H9 (cell line): ENCODE measurements around the gene EPHX1. TPM values are rescaled to one million over a fixed set of nuclear protein-coding genes. Genes with fewer than 3 reads are reported as not detected.

Experiments used
- DNase-seq: peaks from one replicate; pipeline ENCODE4 v3.0.0-alpha.2; 2017
- H2AFZ ChIP-seq: one replicate; pipeline ENCODE4 v1.6.1; 2013; ENCODE audit warnings: mild to moderate bottlenecking, low read length, control low read depth, moderate library complexity
- H2AK5ac ChIP-seq: 2 replicates; pipeline ENCODE4 v1.6.1; 2013; ENCODE audit warnings: low read length, control low read depth, mixed read lengths; ENCODE audit not compliant: insufficient read length
- H2BK120ac ChIP-seq: one replicate; pipeline ENCODE4 v1.6.1; 2013; ENCODE audit warnings: low read depth, mild to moderate bottlenecking, low read length, control low read depth, inconsistent platforms; ENCODE audit not compliant: poor library complexity, severe bottlenecking
- H2BK12ac ChIP-seq: 2 replicates; pipeline ENCODE4 v1.6.1; 2013; ENCODE audit warnings: low read length, control low read depth, mixed read lengths, low read depth; ENCODE audit not compliant: insufficient read length
- H2BK15ac ChIP-seq: 2 replicates; pipeline ENCODE4 v1.6.1; 2013; ENCODE audit warnings: low read depth, low read length, control low read depth
- H2BK20ac ChIP-seq: one replicate; pipeline ENCODE4 v1.6.1; 2013; ENCODE audit warnings: low read depth, mild to moderate bottlenecking, low read length, control low read depth, inconsistent platforms; ENCODE audit not compliant: poor library complexity, severe bottlenecking
- H2BK5ac ChIP-seq: 2 replicates; pipeline ENCODE4 v1.6.1; 2013; ENCODE audit warnings: low read length, control low read depth, mixed read lengths; ENCODE audit not compliant: insufficient read length
- H3K14ac ChIP-seq: 2 replicates; pipeline ENCODE4 v1.6.1; 2013; ENCODE audit warnings: low read length, control low read depth; ENCODE audit not compliant: insufficient read depth
- H3K18ac ChIP-seq: 2 replicates; pipeline ENCODE4 v1.6.1; 2013; ENCODE audit warnings: low read depth, mild to moderate bottlenecking, mixed read lengths, low read length, control low read depth; ENCODE audit not compliant: insufficient read length
- H3K23ac ChIP-seq: 2 replicates; pipeline ENCODE4 v1.6.1; 2013; ENCODE audit warnings: low read length, control low read depth, mixed read lengths, low read depth; ENCODE audit not compliant: insufficient read length
- H3K23me2 ChIP-seq: 2 replicates; pipeline ENCODE4 v1.6.1; 2013; ENCODE audit warnings: low read depth, mild to moderate bottlenecking, mixed read lengths, low read length, control low read depth; ENCODE audit not compliant: insufficient read length, poor library complexity, severe bottlenecking
- H3K27ac ChIP-seq: 2 replicates; pipeline ENCODE4 v1.5.1; 2013; ENCODE audit warnings: low read length, control low read depth, mixed read lengths, low read depth; ENCODE audit not compliant: insufficient read length
- H3K27me3 ChIP-seq: 2 replicates; pipeline ENCODE4 v1.6.1; 2013; ENCODE audit warnings: low read length, control low read depth, inconsistent platforms; ENCODE audit not compliant: insufficient read depth
- H3K4ac ChIP-seq: 2 replicates; pipeline ENCODE4 v1.6.1; 2013; ENCODE audit warnings: low read depth, mild to moderate bottlenecking, control low read depth, inconsistent platforms, low read length, moderate library complexity
- H3K4me1 ChIP-seq: 2 replicates; pipeline ENCODE4 v1.6.1; 2013; ENCODE audit warnings: low read length, control low read depth, inconsistent platforms; ENCODE audit not compliant: insufficient read depth
- H3K4me2 ChIP-seq: 2 replicates; pipeline ENCODE4 v1.6.1; 2013; ENCODE audit warnings: low read length, control low read depth, mixed read lengths; ENCODE audit not compliant: insufficient read length, insufficient read depth
- H3K56ac ChIP-seq: 2 replicates; pipeline ENCODE4 v1.6.1; 2013; ENCODE audit warnings: low read depth, mild to moderate bottlenecking, mixed read lengths, low read length, control low read depth; ENCODE audit not compliant: insufficient read length
- H3K79me1 ChIP-seq: 2 replicates; pipeline ENCODE4 v1.6.1; 2013; ENCODE audit warnings: low read depth, mild to moderate bottlenecking, moderate library complexity, low read length, control low read depth, inconsistent platforms; ENCODE audit not compliant: insufficient read depth, poor library complexity, severe bottlenecking
- H3K79me2 ChIP-seq: 2 replicates; pipeline ENCODE4 v1.6.1; 2013; ENCODE audit warnings: low read length, control low read depth, inconsistent platforms; ENCODE audit not compliant: insufficient read depth
- H3K9ac ChIP-seq: 2 replicates; pipeline ENCODE4 v1.6.1; 2013; ENCODE audit warnings: low read length, control low read depth, mixed read lengths; ENCODE audit not compliant: insufficient read length; ENCODE audit errors: extremely low read depth
- H3K9me3 ChIP-seq: one replicate; pipeline ENCODE4 v1.6.1; 2013; ENCODE audit warnings: low read depth, low read length, inconsistent platforms; ENCODE audit not compliant: control insufficient read depth
- H3T11ph ChIP-seq: one replicate; pipeline ENCODE4 v1.6.1; 2013; ENCODE audit warnings: mild to moderate bottlenecking, low read length, control low read depth, inconsistent platforms
- H4K20me1 ChIP-seq: one replicate; pipeline ENCODE4 v1.6.1; 2013; ENCODE audit not compliant: control insufficient read depth, insufficient read length, insufficient read depth
- H4K5ac ChIP-seq: 2 replicates; pipeline ENCODE4 v1.6.1; 2013; ENCODE audit warnings: low read depth, mild to moderate bottlenecking, mixed read lengths, low read length, control low read depth; ENCODE audit not compliant: insufficient read length
- H4K8ac ChIP-seq: replicated peaks from 2 replicates; pipeline ENCODE4 v1.6.1; 2013; ENCODE audit warnings: low read length, control low read depth, mixed read lengths, low read depth; ENCODE audit not compliant: insufficient read length
- H4K91ac ChIP-seq: 2 replicates; pipeline ENCODE4 v1.6.1; 2013; ENCODE audit warnings: low read depth, mild to moderate bottlenecking, moderate library complexity, mixed read lengths, low read length, control low read depth; ENCODE audit not compliant: insufficient read length
- H3K27ac Mint-ChIP-seq, 3 experiments: 2 replicates in 2 of 3; 3 replicates in 1 of 3; pipeline ENCODE4 v1.8.0; 2020 to 2021; ENCODE audit warnings: mixed read lengths in 3 of 3, mild to moderate bottlenecking in 1 of 3, moderate library complexity in 1 of 3
- H3K27me3 Mint-ChIP-seq: 2 replicates; pipeline ENCODE4 v1.8.0; 2021; ENCODE audit warnings: low read depth, mild to moderate bottlenecking, moderate library complexity, mixed read lengths
- H3K36me3 Mint-ChIP-seq, 3 experiments: 2 replicates in 2 of 3; 3 replicates in 1 of 3; pipeline ENCODE4 v1.8.0; 2020 to 2021; ENCODE audit warnings: low read depth in 3 of 3, mixed read lengths in 3 of 3; ENCODE audit not compliant: insufficient read depth in 1 of 3
- H3K4me1 Mint-ChIP-seq, 2 experiments: 2 replicates each; pipeline ENCODE4 v1.8.0; 2020; ENCODE audit warnings: mixed read lengths in 2 of 2
- H3K4me3 Mint-ChIP-seq, 2 experiments: 2 replicates in 1 of 2; 3 replicates in 1 of 2; pipeline ENCODE4 v1.8.0; 2020 to 2021; ENCODE audit warnings: mild to moderate bottlenecking in 2 of 2, mixed read lengths in 2 of 2, moderate library complexity in 1 of 2
- H3K9me3 Mint-ChIP-seq, 2 experiments: 2 replicates in 1 of 2; 3 replicates in 1 of 2; pipeline ENCODE4 v1.8.0; 2020; ENCODE audit warnings: mild to moderate bottlenecking in 2 of 2, mixed read lengths in 2 of 2, moderate library complexity in 1 of 2
- CTCF ChIP-seq: fragments of 200-600 bp; sonication (generic); conservative IDR thresholded peaks from 3 replicates; pipeline ENCODE4 v1.8.0; 2021; ENCODE audit warnings: antibody characterized with exemption, mild to moderate bottlenecking
- WGBS: extraction: QIAGEN DNeasy Blood & Tissue Kit; methylation state at CpG from one replicate; pipeline ENCODE4 v1.1.7; 2013; ENCODE audit warnings: missing lambda C conversion rate, low lambda C conversion rate, mixed read lengths; ENCODE audit not compliant: insufficient read length; ENCODE audit errors: extremely low coverage; 5-methylcytosine and 5-hydroxymethylcytosine counted together
- total RNA-seq: library from RNA; stranded (reverse); gene quantifications from 2 replicates; pipeline ENCODE4 v1.2.1, GENCODE V29; 2021

Gene EPHX1
- total RNA-seq, 1 experiment from 2014 or later, result 40.6 TPM

- no peak for TF ChIP-seq CTCF
Measured at GRCh38 chr1:225863167-225863566, 53.2 kb downstream of the EPHX1 start.

More at GRCh38 chr1:225863167-225863566, 53.2 kb downstream of the EPHX1 start:
- Histone ChIP-seq H4K91ac (no peak overlapping the region), H4K20me1 (no peaks in the 10 kb centered on the region), H2BK5ac (no peak overlapping the region), H3K27me3 (no peaks in the 10 kb centered on the region), H2BK15ac (no peak overlapping the region), H2BK12ac (no peak overlapping the region), H2AFZ (no peak overlapping the region), H3K79me1 (no peaks in the 10 kb centered on the region), H3K56ac (no peak overlapping the region), H3K9me3 (no peaks in the 10 kb centered on the region), H4K5ac (no peak overlapping the region), H2BK120ac (no peak overlapping the region), H3T11ph (no peak overlapping the region), H3K23ac (no peak overlapping the region), H2BK20ac (no peak overlapping the region), H3K4ac (no peak overlapping the region), H3K4me1 (no peaks in the 10 kb centered on the region), H3K9ac (no peak overlapping the region), H2AK5ac (no peak overlapping the region), H3K27ac (no peak overlapping the region), H3K79me2 (no peaks in the 10 kb centered on the region), H3K18ac (no peak overlapping the region), H4K8ac (no peak overlapping the region), H3K23me2 (no peaks in the 10 kb centered on the region), H3K14ac (no peak overlapping the region), H3K4me2 (no peak overlapping the region)
- Mint-ChIP-seq H3K9me3 (no peaks in the 10 kb centered on the region), H3K27me3 (no peaks in the 10 kb centered on the region), H3K4me1 (no peaks in the 10 kb centered on the region), H3K4me3 (no peak overlapping the region), H3K27ac (peak overlapping the region in 1 of 3 experiments; percentile 46; a peak in 2 of 7 replicates), H3K36me3 (peaks cover 44 to 94% (median 50%) of the 10 kb centered on the region in 3 experiments; a peak in 6 of 7 replicates)
- no peak for DNase-seq
- WGBS, result no CpG with 5 or more reads among the region's 5 CpGs
